ENCODE measurements around the gene NUP37.
"Not testable (repeated sequence)": the region's sequence is repeated elsewhere in the genome, so short reads cannot be mapped to it uniquely, and the experiment has no call there.

DNA sequence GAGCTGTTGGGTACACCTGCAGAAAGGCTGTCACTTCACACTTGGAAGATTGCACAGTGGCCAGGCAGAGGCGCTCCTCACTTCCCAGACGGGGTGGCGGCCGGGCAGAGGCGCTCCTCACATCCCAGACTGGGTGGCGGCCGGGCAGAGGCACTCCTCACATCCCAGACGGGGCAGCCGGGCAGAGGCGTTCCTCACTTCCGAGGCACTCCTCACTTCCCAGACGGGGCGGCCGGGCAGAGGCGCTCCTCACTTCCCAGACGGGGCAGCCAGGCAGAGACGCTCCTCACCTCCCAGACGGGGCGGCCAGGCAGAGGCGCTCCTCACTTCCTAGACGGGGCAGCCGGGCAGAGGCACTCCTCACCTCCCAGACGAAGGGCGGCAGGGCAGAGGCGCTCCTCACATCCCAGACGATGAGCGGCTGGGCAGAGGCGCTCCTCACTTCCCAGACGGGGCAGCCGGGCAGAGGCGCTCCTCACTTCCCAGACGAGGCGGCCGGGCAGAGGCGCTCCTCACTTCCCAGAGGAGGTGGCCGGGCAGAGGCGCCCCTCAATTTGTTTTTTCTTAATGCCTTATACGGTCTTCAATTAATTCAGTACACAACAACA, 30.6 kb downstream of the NUP37 start:
- TF ChIP-seq, protein P1, sequence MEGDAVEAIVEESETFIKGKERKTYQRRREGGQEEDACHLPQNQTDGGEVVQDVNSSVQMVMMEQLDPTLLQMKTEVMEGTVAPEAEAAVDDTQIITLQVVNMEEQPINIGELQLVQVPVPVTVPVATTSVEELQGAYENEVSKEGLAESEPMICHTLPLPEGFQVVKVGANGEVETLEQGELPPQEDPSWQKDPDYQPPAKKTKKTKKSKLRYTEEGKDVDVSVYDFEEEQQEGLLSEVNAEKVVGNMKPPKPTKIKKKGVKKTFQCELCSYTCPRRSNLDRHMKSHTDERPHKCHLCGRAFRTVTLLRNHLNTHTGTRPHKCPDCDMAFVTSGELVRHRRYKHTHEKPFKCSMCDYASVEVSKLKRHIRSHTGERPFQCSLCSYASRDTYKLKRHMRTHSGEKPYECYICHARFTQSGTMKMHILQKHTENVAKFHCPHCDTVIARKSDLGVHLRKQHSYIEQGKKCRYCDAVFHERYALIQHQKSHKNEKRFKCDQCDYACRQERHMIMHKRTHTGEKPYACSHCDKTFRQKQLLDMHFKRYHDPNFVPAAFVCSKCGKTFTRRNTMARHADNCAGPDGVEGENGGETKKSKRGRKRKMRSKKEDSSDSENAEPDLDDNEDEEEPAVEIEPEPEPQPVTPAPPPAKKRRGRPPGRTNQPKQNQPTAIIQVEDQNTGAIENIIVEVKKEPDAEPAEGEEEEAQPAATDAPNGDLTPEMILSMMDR (IDR thresholded peaks at IDR 0.05): not testable (repeated sequence)
- TF ChIP-seq POLR2A (IDR thresholded peaks at IDR 0.05): not testable (repeated sequence)
